ENCODE results near the gene PLEKHA6.

PLEKHA6 gene

DNA sequence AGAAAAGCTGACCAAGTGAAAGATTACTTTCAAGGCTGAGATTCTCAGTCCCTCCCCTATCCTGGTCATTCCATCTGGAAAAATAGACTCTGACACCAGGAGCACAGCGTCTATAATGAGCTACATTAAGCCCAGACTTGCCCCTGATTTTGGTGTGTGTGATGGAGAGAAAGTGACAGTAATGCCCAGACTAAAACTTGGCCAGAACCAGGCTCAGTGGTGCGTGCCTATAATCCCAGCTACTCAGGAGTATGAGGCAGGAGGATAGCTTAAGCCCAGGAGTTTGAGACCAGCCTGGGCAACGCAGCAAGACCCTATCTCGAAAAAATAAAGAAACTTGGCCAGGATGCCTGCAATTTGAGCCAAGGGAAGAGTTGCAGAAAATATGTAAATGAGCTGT is 15.9 kb downstream of the PLEKHA6 start:
- DNase-seq: no peak
- TF ChIP-seq GATA1 (IDR thresholded peaks at IDR 0.05; ENCODE audit: low read depth, low read length) (no peak), POLR2A (IDR thresholded peaks at IDR 0.05; ENCODE audit: low read length) (no peak)

- no peak for DNase-seq
These were observed 16.5 kb downstream of the PLEKHA6 start for GRCh38 chr1:204343247-204343646.

GRCh38 chr1:204342310-204342709 is 17.4 kb downstream of the PLEKHA6 start:
- no peak for DNase-seq
- TF ChIP-seq POLR2A (IDR thresholded peaks at IDR 0.05; ENCODE audit: low read length) (no peak), GATA1 (IDR thresholded peaks at IDR 0.05; ENCODE audit: low read depth, low read length) (no peak)

More at GRCh38 chr1:204343247-204343646, 16.5 kb downstream of the PLEKHA6 start:
- TF ChIP-seq POLR2A (IDR thresholded peaks at IDR 0.05; ENCODE audit: low read length): no peak
- TF ChIP-seq GATA1 (IDR thresholded peaks at IDR 0.05; ENCODE audit: low read depth, low read length): no peak

- DNase-seq: no peak
- TF ChIP-seq GATA1 (IDR thresholded peaks at IDR 0.05; ENCODE audit: low read depth, low read length) (no peak), POLR2A (IDR thresholded peaks at IDR 0.05; ENCODE audit: low read length) (no peak)
These were observed 18.3 kb downstream of the PLEKHA6 start for GRCh38 chr1:204341380-204341779.

DNA sequence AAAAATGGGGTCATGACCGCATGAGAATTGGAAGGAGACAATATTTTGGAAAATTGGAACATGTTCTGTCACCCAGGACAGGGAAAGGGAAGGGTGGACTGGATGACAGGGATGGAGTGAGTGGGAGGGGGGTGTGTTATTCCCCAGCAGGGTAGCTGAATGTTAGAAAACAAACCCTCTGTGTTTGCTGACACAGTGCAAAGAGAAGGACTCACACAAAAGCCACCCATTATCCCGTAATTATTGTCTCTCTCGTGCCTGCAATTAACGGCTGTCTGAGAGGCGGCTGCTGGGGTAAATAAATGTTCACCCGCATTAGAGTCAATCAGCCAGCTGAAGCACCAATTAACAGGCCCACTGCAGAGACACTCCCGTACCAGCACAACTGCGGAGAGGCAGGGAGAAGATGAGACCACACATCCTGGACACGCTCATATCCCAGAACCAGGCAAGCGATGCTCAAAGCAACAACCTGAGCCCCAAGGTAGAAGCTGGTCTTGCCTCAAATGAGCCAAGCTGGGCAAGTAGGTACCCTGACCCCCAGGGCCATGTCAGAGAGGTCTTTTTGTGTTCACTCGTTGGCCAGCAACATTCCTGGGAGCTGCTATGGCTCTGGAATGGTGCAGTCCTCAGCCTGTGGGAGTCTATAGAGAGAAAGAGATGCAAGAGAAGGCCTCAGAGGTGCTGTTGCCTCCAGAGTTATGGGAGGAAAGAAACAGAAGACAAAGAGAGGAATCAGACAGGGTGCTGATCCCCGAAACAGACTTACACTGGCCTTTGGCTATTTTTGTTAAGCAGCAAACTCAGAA is 19.4 kb downstream of the PLEKHA6 start:
- TF ChIP-seq POLR2A (IDR thresholded peaks at IDR 0.05; ENCODE audit: low read length) (no peak), GATA1 (IDR thresholded peaks at IDR 0.05; ENCODE audit: low read depth, low read length) (no peak)
- DNase-seq: no peak

- no peak for TF ChIP-seq GATA1 (IDR thresholded peaks at IDR 0.05; ENCODE audit: low read depth, low read length)
- no peak for TF ChIP-seq POLR2A (IDR thresholded peaks at IDR 0.05; ENCODE audit: low read length)
- DNase-seq: no peak
These were observed 20.2 kb downstream of the PLEKHA6 start for GRCh38 chr1:204339541-204339940.

DNA sequence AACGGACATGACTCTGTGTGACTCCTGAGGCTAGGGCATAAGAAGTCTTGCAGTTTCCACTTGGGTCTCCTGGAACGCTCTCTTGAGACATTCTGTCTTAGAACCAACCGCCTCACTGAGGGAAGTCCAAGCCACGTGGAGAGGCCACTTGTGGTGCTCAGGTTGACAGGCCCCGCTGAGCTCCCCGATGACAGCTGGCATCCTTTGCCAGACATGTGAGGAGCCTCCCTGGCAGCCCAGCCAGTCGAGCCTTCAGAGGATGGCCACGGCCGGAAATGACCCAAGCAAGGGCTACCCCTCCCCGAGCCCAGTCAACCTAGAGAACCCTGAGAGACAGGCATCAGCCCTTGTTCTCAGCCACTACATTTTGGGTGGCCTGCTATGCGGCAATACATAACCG is 20.7 kb downstream of the PLEKHA6 start:
- TF ChIP-seq POLR2A (IDR thresholded peaks at IDR 0.05; ENCODE audit: low read length) (no peak), GATA1 (IDR thresholded peaks at IDR 0.05; ENCODE audit: low read depth, low read length) (no peak)

DNA sequence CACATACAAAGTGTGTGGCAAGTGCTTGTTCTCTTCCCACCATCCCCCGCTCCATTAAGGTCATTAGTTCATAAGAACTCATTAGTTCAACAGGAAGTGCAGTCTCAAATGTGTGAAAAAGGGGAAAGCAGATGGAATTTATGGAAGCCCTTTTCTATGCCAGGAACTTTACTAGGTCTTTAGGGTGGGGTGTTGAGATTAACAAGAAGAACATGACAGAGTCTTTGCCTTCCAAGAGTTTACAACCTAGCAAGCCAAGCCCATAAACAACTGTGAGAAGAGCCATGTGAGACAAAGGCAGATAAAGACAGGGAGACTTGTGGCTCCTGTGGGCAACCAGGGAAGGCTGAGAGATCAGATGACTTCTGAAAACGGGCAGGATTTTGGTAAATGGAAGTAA is 21.4 kb downstream of the PLEKHA6 start:
- TF ChIP-seq POLR2A (IDR thresholded peaks at IDR 0.05; ENCODE audit: low read length) (no peak), GATA1 (IDR thresholded peaks at IDR 0.05; ENCODE audit: low read depth, low read length) (no peak)
- DNase-seq: no peak

More for the DNA sequence above, 20.7 kb downstream of the PLEKHA6 start:
- DNase-seq: no peak

GRCh38 chr1:204337583-204337982 is 22.1 kb downstream of the PLEKHA6 start:
- no peak for DNase-seq
- no peak for TF ChIP-seq POLR2A (IDR thresholded peaks at IDR 0.05; ENCODE audit: low read length)
- no peak for TF ChIP-seq GATA1 (IDR thresholded peaks at IDR 0.05; ENCODE audit: low read depth, low read length)

- DNase-seq: no peak
- TF ChIP-seq GATA1 (IDR thresholded peaks at IDR 0.05; ENCODE audit: low read depth, low read length): no peak
- TF ChIP-seq POLR2A (IDR thresholded peaks at IDR 0.05; ENCODE audit: low read length): no peak
These were observed 22.7 kb downstream of the PLEKHA6 start for GRCh38 chr1:204337036-204337429.

- no peak for DNase-seq
- no peak for TF ChIP-seq GATA1 (IDR thresholded peaks at IDR 0.05; ENCODE audit: low read depth, low read length)
- no peak for TF ChIP-seq POLR2A (IDR thresholded peaks at IDR 0.05; ENCODE audit: low read length)
These were observed 23.2 kb downstream of the PLEKHA6 start for GRCh38 chr1:204336421-204337035.

GRCh38 chr1:204335533-204335932 is 24.2 kb downstream of the PLEKHA6 start:
- DNase-seq: no peak

DNA sequence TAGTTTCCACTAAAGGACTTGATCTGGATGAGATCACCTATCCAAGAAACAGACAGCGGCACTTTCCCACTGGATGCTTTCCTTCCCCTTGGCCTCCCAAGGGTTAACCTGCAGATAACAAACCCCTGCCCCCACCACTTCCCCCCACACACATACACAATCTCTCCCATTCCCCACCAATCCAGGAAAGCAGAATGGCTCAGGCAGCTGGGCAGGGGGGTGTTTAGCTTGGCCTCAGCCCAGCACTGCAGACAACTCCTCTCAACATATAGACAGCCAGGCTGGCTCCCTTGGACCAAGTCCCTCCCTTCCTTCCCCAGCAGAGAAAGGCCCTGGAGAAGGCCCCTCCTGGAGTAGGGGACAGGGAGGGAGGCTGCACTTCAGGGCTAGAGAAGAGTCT is 24.6 kb downstream of the PLEKHA6 start:
- TF ChIP-seq POLR2A (IDR thresholded peaks at IDR 0.05; ENCODE audit: low read length) (no peak), GATA1 (IDR thresholded peaks at IDR 0.05; ENCODE audit: low read depth, low read length) (no peak)
- DNase-seq: no peak

More at GRCh38 chr1:204335533-204335932, 24.2 kb downstream of the PLEKHA6 start:
- TF ChIP-seq GATA1 (IDR thresholded peaks at IDR 0.05; ENCODE audit: low read depth, low read length) (no peak), POLR2A (IDR thresholded peaks at IDR 0.05; ENCODE audit: low read length) (no peak)

DNA sequence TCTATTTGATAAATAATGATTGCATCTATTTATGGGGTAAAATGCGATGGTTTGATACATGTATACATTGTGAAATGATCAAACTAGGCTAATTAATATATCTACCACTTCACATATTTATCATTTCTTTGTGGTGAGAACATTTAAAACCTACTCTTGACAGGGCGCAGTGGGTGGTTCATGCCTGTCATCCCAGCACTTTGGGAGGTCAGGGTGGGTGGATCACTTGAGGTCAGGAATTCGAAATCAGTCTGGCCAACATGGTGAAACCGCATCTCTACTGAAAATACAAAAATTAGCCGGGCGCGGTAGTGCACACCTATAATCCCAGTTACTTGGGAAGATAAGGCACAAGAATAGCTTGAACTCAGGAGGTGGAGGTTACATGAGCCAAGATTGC is 25.3 kb downstream of the PLEKHA6 start:
- TF ChIP-seq POLR2A (IDR thresholded peaks at IDR 0.05; ENCODE audit: low read length) (no peak), GATA1 (IDR thresholded peaks at IDR 0.05; ENCODE audit: low read depth, low read length) (no peak)
- no peak for DNase-seq

DNA sequence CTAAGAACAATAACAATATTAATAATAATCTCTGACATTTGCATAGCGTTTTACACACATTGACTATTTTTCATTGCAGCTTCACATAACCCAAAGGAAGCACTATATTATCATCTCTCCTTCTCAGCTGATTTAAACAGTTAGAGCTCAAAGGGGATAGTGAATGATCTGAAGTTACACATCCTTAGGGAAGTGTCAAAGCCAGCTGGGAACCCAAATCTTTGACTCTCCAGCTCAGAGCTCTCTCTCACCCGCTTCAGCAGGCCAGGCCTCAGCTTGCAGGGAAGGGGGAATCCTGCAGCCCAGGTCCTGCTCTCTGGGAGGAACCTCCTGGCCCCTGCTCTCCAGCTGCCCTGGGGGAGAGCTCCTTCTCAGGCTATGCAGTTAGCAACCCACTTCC is 26.3 kb downstream of the PLEKHA6 start:
- TF ChIP-seq POLR2A (IDR thresholded peaks at IDR 0.05; ENCODE audit: low read length) (no peak), GATA1 (IDR thresholded peaks at IDR 0.05; ENCODE audit: low read depth, low read length) (no peak)
- DNase-seq: no peak

Data from erythroblast (primary cell).